Measurements from ENCODE around the gene NLRP6.

Gene NLRP6

GRCh38 chr11:291281-292210, 13.3 kb downstream of the NLRP6 start:
- DNase-seq (ENCODE audit: extremely low read depth, low read depth), result no peak
- no peak for TF ChIP-seq CTCF (IDR thresholded peaks at IDR 0.05; ENCODE audit: low read depth, low read length, missing control alignments)
- no peak overlapping the region for H3K4me3 ChIP-seq (replicated peaks; ENCODE audit: low read depth, low read length)

DNA sequence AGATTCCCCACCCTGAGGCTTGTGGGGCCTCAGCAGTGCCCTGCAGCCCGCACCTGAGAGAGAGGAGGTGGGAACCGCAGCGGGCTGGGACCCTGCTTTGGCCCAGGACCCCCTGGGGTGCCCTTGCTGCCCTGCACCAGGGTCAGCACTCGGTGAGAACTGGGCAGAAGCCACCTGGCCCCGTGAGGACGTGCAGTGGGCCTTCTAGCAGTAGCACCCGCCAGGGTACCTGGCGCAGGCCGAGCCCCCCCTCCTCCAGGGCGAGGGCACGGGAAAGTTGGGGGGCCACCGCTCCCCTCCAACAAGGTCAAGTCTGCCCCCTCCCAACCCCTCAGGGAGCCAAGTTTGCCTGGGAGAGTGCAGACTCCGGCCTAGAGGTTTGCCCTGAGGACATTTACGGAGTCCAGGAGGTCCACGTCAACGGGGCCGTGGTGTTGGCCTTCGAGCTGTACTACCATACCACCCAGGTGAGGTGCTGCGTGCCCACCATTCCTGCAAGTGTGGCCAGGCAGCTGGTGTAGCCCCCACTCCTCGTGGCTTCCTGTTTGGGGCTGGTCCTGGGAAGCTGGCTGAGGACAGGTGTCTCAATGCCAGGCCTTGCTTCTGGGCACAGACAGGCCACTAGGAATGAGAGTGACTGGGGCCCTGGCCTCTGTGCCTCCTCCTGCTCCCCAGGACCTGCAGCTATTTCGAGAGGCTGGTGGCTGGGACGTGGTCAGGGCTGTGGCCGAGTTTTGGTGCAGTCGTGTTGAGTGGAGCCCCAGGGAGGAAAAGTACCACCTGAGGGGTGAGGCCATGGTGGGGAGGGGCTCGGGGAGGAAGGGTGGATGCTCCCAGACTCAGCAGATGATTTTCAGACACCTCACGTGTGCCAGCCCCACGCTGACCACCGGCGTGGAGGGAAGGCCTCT, 14.3 kb downstream of the NLRP6 start:
- no peak for DNase-seq (ENCODE audit: extremely low read depth, low read depth)
- no peak for TF ChIP-seq CTCF (IDR thresholded peaks at IDR 0.05; ENCODE audit: low read depth, low read length, missing control alignments)
- no peak overlapping the region for H3K4me3 ChIP-seq (replicated peaks; ENCODE audit: low read depth, low read length)

- no peak for DNase-seq (ENCODE audit: extremely low read depth, low read depth)
- TF ChIP-seq CTCF (IDR thresholded peaks at IDR 0.05; ENCODE audit: low read depth, low read length, missing control alignments), result no peak
- no peak overlapping the region for H3K4me3 ChIP-seq (replicated peaks; ENCODE audit: low read depth, low read length)
Observed at GRCh38 chr11:293271-293851, 15.2 kb downstream of the NLRP6 start.

- TF ChIP-seq CTCF (IDR thresholded peaks at IDR 0.05; ENCODE audit: low read depth, low read length, missing control alignments), result no peak
- H3K4me3 ChIP-seq (replicated peaks; ENCODE audit: low read depth, low read length), result no peak overlapping the region
- DNase-seq (ENCODE audit: extremely low read depth, low read depth), result no peak
Observed at GRCh38 chr11:293852-294661, 15.8 kb downstream of the NLRP6 start.

GRCh38 chr11:294780-295179, 16.6 kb downstream of the NLRP6 start:
- no peak overlapping the region for H3K4me3 ChIP-seq (replicated peaks; ENCODE audit: low read depth, low read length)
- TF ChIP-seq CTCF (IDR thresholded peaks at IDR 0.05; ENCODE audit: low read depth, low read length, missing control alignments), result no peak
- DNase-seq (ENCODE audit: extremely low read depth, low read depth), result no peak

All from HFF-Myc (cell line).